ENCODE results near the gene PTPRD.

DNA sequence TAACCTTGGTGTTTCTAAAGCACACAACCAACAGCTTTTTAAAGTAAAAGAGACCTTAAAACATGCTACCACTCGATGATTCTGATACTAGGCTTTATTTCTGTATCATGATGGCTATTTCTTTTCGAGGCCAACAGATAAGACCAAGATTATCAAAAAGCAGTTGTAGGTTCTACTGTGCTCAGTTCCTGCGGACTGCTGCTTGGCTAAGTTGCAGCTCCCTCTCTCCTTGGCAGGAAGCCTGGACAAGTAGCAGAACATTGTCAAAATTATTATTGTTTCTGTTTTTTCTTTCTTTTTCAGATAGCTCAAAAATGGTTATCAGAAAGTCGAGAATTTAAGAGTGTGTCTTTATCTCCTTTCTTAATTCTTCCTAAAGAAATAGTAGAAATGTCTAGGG, 607.6 kb downstream of the PTPRD start:
- TF ChIP-seq CTCF (IDR thresholded peaks at IDR 0.05) (no peak), EZH2 (IDR thresholded peaks at IDR 0.05; ENCODE audit: borderline replicate concordance, insufficient read depth, low read depth, low read length, poor library complexity, severe bottlenecking) (no peak)

Data from B cell (primary cell).